ENCODE measurements around the gene CPN1. TPM values are rescaled to one million over a fixed set of nuclear protein-coding genes. Genes with fewer than 3 reads are reported as not detected.

The CPN1 gene
- total and polyA plus RNA-seq, 2 donors (not counting 3 experiments of a cell fraction or from before 2014, with no cell fraction given) = not detected

DNA sequence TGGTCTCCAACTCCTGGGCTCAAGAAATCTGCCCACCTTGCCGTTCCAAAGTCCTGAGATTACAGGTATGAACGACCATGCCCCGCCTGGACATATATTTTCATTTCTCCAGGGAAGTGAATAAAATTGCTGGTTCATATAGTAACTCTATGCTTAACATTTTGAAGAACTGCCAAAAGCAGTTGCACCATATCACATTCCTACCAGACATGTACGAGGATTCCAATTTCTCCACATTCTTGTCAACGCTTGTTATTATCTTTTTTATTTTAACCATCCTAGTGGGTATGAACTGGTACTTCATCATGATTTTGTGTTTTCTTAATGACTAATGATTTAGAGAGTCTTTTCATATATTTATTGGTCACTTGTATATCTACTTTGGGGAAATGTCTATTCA lies 21.9 kb upstream of the CPN1 start:
- Histone ChIP-seq H3K4me3 (replicated peaks in 1 of 3; ENCODE audit: insufficient read depth in 1 of 3, low read depth in 1 of 3, low read length in 3 of 3) (no peak overlapping the region), H4K20me1 (replicated peaks; ENCODE audit: control insufficient read depth, extremely low read depth, insufficient read depth, low read length) (no peaks in the 10 kb centered on the region), H3K27me3 (ENCODE audit: control insufficient read depth in 2 of 2, insufficient read depth in 2 of 2, low read length in 2 of 2) (peaks cover 2 to 4% of the 10 kb centered on the region in 2 experiments), H3K4me2 (ENCODE audit: insufficient read depth, low read length) (no peak overlapping the region), H3K9ac (replicated peaks; ENCODE audit: extremely low read depth, insufficient read depth, low read length) (no peak overlapping the region), H3K9me3 (replicated peaks; ENCODE audit: control insufficient read depth, insufficient read depth, low read length) (no peaks in the 10 kb centered on the region), H3K9me1 (replicated peaks; ENCODE audit: control insufficient read depth, extremely low read depth, insufficient read depth, low read length) (no peaks in the 10 kb centered on the region), H2AFZ (ENCODE audit: low read depth, low read length) (no peak overlapping the region), H3K79me2 (ENCODE audit: control insufficient read depth, insufficient read depth, low read length) (no peaks in the 10 kb centered on the region), H3K4me1 (ENCODE audit: control insufficient read depth, extremely low read depth, insufficient read depth, low read length) (peaks cover 16% of the 10 kb centered on the region), H3K27ac (ENCODE audit: insufficient read depth, low read depth, low read length) (no peak overlapping the region), H3K36me3 (ENCODE audit: control insufficient read depth in 2 of 2, extremely low read depth in 1 of 2, insufficient read depth in 2 of 2, low read length in 2 of 2) (no peaks in the 10 kb centered on the region)
- CTCF ChIA-PET = no interaction called here
- no TSS peak for BruUV-seq (replicated peaks)
- no peak for DNase-seq (ENCODE audit: low read depth, low spot score)
- POLR2A ChIA-PET = no interaction called here
- intact Hi-C loops (cut with micrococcal nuclease) = no loop called here
- TF ChIP-seq POLR2AphosphoS5 (IDR thresholded peaks at IDR 0.05; ENCODE audit: insufficient read depth, low read depth, low read length) (no peak), GATA2 (IDR thresholded peaks at IDR 0.05; ENCODE audit: insufficient read depth, insufficient read length, low read depth, low read length) (no peak), MYC (IDR thresholded peaks at IDR 0.05; ENCODE audit: low read depth, low read length) (no peak), MAX (IDR thresholded peaks at IDR 0.05; ENCODE audit: insufficient read depth, insufficient read length) (no peak), EZH2 (IDR thresholded peaks at IDR 0.05; ENCODE audit: borderline replicate concordance, low read depth, low read length, severe bottlenecking) (no peak), JUN (IDR thresholded peaks at IDR 0.05; ENCODE audit: borderline replicate concordance, insufficient read depth, insufficient read length, low read depth) (no peak), POLR2A (IDR thresholded peaks at IDR 0.05; ENCODE audit: low read depth, low read length) (no peak), FOS (IDR thresholded peaks at IDR 0.05; ENCODE audit: borderline replicate concordance, insufficient read depth, low read length) (no peak)
- TF ChIP-seq, protein P1, sequence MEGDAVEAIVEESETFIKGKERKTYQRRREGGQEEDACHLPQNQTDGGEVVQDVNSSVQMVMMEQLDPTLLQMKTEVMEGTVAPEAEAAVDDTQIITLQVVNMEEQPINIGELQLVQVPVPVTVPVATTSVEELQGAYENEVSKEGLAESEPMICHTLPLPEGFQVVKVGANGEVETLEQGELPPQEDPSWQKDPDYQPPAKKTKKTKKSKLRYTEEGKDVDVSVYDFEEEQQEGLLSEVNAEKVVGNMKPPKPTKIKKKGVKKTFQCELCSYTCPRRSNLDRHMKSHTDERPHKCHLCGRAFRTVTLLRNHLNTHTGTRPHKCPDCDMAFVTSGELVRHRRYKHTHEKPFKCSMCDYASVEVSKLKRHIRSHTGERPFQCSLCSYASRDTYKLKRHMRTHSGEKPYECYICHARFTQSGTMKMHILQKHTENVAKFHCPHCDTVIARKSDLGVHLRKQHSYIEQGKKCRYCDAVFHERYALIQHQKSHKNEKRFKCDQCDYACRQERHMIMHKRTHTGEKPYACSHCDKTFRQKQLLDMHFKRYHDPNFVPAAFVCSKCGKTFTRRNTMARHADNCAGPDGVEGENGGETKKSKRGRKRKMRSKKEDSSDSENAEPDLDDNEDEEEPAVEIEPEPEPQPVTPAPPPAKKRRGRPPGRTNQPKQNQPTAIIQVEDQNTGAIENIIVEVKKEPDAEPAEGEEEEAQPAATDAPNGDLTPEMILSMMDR (IDR thresholded peaks at IDR 0.05; ENCODE audit: extremely low read depth in 1 of 2, insufficient read depth in 1 of 2, low read depth in 1 of 2, low read length in 2 of 2) = no peak
- FAIRE-seq = no peak
- dilution Hi-C loops (cut with MboI; ENCODE audit: extremely low pct_ligation_motif_present, low sequenced_read_pairs) = no loop called here
